ENCODE results near the gene ZSWIM3.

ZSWIM3 gene

GRCh38 chr20:45860560-45861220, 3.3 kb downstream of the ZSWIM3 start:
- Histone ChIP-seq H3K4ac (ENCODE audit: low read depth, low read length) (no peak overlapping the region), H3K9ac (ENCODE audit: low read length) (no peak overlapping the region), H3K9me3 (ENCODE audit: insufficient read depth, low read depth, low read length) (no peaks in the 10 kb centered on the region), H2AFZ (ENCODE audit: insufficient read depth, low read length, poor library complexity) (no peak overlapping the region), H3K23ac (ENCODE audit: low read length) (no peak overlapping the region), H4K91ac (ENCODE audit: low read depth, low read length) (no peak overlapping the region), H3K4me2 (ENCODE audit: low read length) (no peak overlapping the region), H3K27me3 (ENCODE audit: insufficient read depth, low read length) (no peaks in the 10 kb centered on the region), H4K12ac (ENCODE audit: low read depth, low read length) (no peak overlapping the region), H2BK12ac (ENCODE audit: low read length) (no peak overlapping the region), H2AK5ac (ENCODE audit: low read length) (no peak overlapping the region), H3K27ac (ENCODE audit: low read depth, low read length) (no peak overlapping the region), H3K79me2 (ENCODE audit: control insufficient read depth, insufficient read depth, low read length, poor library complexity) (peaks cover 1% of the 10 kb centered on the region), H2BK5ac (ENCODE audit: low read depth, low read length, poor library complexity) (no peak overlapping the region), H3K4me1 (ENCODE audit: control insufficient read depth in 1 of 2, insufficient read depth in 2 of 2, low read length in 2 of 2) (peaks cover 3 to 5% of the 10 kb centered on the region in 2 experiments), H4K8ac (ENCODE audit: low read depth, low read length) (no peak overlapping the region), H2BK120ac (ENCODE audit: insufficient read depth, low read length, poor library complexity) (no peak overlapping the region), H3K14ac (ENCODE audit: low read length) (no peak overlapping the region), H3K36me3 (ENCODE audit: control insufficient read depth in 1 of 2, insufficient read depth in 2 of 2, low read length in 2 of 2) (no peaks in the 10 kb centered on the region), H3K79me1 (ENCODE audit: low read length) (peaks cover 5% of the 10 kb centered on the region), H3K4me3 (ENCODE audit: low read depth, low read length) (no peak overlapping the region), H3K18ac (ENCODE audit: low read length) (no peak overlapping the region)
- DNase-seq: no peak
- WGBS (ENCODE audit: extremely low coverage, insufficient coverage, insufficient read length): no CpG with 5 or more reads among the region's 7 CpGs

DNA sequence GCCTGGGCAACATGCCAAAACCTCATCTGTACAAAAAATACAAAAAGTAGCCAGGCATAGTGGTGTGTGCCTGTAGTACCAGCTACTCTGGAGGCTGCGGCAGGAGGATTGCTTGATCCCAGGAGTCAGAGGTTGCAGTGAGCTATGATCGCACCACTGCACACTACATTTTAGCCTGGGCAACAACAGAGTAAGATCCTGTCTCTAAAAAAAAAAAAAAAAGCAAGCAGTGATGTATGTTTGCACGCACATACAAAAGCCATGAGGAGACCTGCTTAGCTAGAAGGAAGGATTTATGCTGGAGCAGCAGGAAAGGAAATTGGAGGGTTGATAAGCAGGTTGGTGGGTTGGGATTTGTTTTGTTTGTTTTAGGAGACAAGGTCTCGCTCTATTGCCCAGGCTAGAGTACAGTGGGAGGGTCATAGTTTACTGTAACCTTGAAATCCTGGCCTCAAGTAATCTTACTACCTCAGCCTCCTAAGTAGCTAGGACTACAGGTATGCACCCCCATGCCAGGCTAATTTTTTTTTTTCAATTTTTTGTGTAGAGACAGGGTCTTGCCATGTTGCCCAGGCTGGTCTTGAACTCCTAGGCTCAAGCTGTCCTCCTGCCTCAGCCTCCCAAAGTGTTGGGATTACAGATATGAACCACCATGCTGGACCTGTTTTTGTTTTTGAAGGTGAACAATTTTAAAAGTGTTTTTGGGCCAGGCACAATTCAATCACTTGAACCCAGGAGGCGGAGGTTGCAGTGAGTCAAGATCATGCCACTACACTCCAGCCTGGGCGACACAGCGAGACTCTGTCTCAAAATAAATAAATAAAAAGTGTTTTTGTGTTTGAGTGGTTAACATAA, 4.0 kb downstream of the ZSWIM3 start:
- H3K4ac ChIP-seq (ENCODE audit: low read depth, low read length): no peak overlapping the region
- no peak for DNase-seq
- no peak overlapping the region for H3K4me3 ChIP-seq (ENCODE audit: low read depth, low read length)
- no peak overlapping the region for H3K9ac ChIP-seq (ENCODE audit: low read length)
- peaks cover 5% of the 10 kb centered on the region for H3K79me1 ChIP-seq (ENCODE audit: low read length)
- no peak overlapping the region for H4K12ac ChIP-seq (ENCODE audit: low read depth, low read length)
- no peaks in the 10 kb centered on the region for H3K27me3 ChIP-seq (ENCODE audit: insufficient read depth, low read length)
- H3K79me2 ChIP-seq (ENCODE audit: control insufficient read depth, insufficient read depth, low read length, poor library complexity): peaks cover 1% of the 10 kb centered on the region
- H4K8ac ChIP-seq (ENCODE audit: low read depth, low read length): no peak overlapping the region
- H3K4me1 ChIP-seq (ENCODE audit: control insufficient read depth in 1 of 2, insufficient read depth in 2 of 2, low read length in 2 of 2): peaks cover 3 to 5% of the 10 kb centered on the region in 2 experiments
- WGBS (ENCODE audit: extremely low coverage, insufficient coverage, insufficient read length): no CpG with 5 or more reads among the region's 7 CpGs
- H2BK5ac ChIP-seq (ENCODE audit: low read depth, low read length, poor library complexity): no peak overlapping the region
- no peak overlapping the region for H3K18ac ChIP-seq (ENCODE audit: low read length)
- H2BK120ac ChIP-seq (ENCODE audit: insufficient read depth, low read length, poor library complexity): no peak overlapping the region
- H2BK12ac ChIP-seq (ENCODE audit: low read length): no peak overlapping the region
- no peaks in the 10 kb centered on the region for H3K9me3 ChIP-seq (ENCODE audit: insufficient read depth, low read depth, low read length)
- no peak overlapping the region for H3K27ac ChIP-seq (ENCODE audit: low read depth, low read length)
- H3K23ac ChIP-seq (ENCODE audit: low read length): no peak overlapping the region
- H2AFZ ChIP-seq (ENCODE audit: insufficient read depth, low read length, poor library complexity): no peak overlapping the region
- H3K4me2 ChIP-seq (ENCODE audit: low read length): no peak overlapping the region
- no peak overlapping the region for H3K14ac ChIP-seq (ENCODE audit: low read length)
- H4K91ac ChIP-seq (ENCODE audit: low read depth, low read length): no peak overlapping the region
- no peaks in the 10 kb centered on the region for H3K36me3 ChIP-seq (ENCODE audit: control insufficient read depth in 1 of 2, insufficient read depth in 2 of 2, low read length in 2 of 2)
- no peak overlapping the region for H2AK5ac ChIP-seq (ENCODE audit: low read length)

DNA sequence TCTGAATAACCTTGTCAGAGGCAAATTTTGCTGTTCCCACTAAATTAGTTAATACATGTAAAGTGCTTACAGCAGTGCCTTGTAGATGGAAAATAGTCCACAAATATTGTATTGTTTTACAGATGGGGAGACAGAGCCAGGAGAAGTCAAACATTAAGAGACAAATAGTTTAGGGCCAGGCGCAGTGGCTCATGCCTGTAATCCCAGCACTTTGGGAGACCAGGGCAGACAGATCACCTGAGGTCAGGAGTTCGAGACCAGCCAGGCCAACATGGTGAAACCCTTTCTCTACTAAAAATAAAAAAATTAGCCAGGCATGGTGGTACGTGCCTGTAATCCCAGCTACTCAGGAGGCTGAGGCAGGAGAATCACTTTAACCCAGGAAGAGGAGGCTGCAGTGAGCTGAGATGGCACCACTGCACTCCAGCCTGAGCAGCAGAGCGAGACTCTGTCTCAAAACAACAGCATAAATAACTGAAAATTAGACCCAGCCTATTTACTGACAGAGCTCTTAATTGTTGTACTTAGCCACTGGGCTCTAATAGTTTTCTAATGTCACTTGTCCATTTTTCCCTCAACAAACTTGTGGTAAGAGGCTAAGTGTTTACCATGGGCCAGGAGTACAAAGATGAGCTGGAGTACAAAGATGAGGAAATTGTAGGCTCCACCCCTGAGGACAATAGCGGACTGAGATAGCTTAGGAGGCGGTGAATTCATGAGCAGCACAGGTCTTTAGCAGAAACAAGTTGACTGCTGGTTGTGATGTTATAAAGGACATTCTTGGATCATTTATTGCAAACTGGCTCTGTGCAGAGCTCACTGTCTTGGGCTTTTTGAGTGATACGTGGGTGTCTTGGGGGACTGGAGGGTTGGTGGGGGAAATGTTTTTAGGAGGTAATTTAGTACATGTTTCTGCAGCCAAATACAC, 6.4 kb downstream of the ZSWIM3 start:
- H2AFZ ChIP-seq (ENCODE audit: insufficient read depth, low read length, poor library complexity): no peak overlapping the region

GRCh38 chr20:45866454-45866853, 9.0 kb downstream of the ZSWIM3 start:
- Histone ChIP-seq H3K79me2 (ENCODE audit: control insufficient read depth, insufficient read depth, low read length, poor library complexity) (no peaks in the 10 kb centered on the region), H3K4ac (ENCODE audit: low read depth, low read length) (no peak overlapping the region), H3K27ac (ENCODE audit: low read depth, low read length) (no peak overlapping the region), H4K91ac (ENCODE audit: low read depth, low read length) (no peak overlapping the region), H2BK5ac (ENCODE audit: low read depth, low read length, poor library complexity) (no peak overlapping the region), H3K27me3 (ENCODE audit: insufficient read depth, low read length) (no peaks in the 10 kb centered on the region), H3K23ac (ENCODE audit: low read length) (no peak overlapping the region), H3K4me3 (ENCODE audit: low read depth, low read length) (no peak overlapping the region), H3K14ac (ENCODE audit: low read length) (no peak overlapping the region), H3K9me3 (ENCODE audit: insufficient read depth, low read depth, low read length) (no peaks in the 10 kb centered on the region), H2AFZ (ENCODE audit: insufficient read depth, low read length, poor library complexity) (no peak overlapping the region), H2AK5ac (ENCODE audit: low read length) (no peak overlapping the region), H4K12ac (ENCODE audit: low read depth, low read length) (no peak overlapping the region), H3K36me3 (ENCODE audit: control insufficient read depth in 1 of 2, insufficient read depth in 2 of 2, low read length in 2 of 2) (no peaks in the 10 kb centered on the region), H3K9ac (ENCODE audit: low read length) (no peak overlapping the region), H3K18ac (ENCODE audit: low read length) (no peak overlapping the region), H3K79me1 (ENCODE audit: low read length) (no peaks in the 10 kb centered on the region), H3K4me2 (ENCODE audit: low read length) (no peak overlapping the region), H4K8ac (ENCODE audit: low read depth, low read length) (no peak overlapping the region), H3K4me1 (ENCODE audit: control insufficient read depth in 1 of 2, insufficient read depth in 2 of 2, low read length in 2 of 2) (no peaks in the 10 kb centered on the region), H2BK12ac (ENCODE audit: low read length) (no peak overlapping the region), H2BK120ac (ENCODE audit: insufficient read depth, low read length, poor library complexity) (no peak overlapping the region)
- WGBS (ENCODE audit: extremely low coverage, insufficient coverage, insufficient read length): no CpG with 5 or more reads among the region's 5 CpGs
- DNase-seq: no peak

More for the DNA sequence above, 6.4 kb downstream of the ZSWIM3 start:
- no peak overlapping the region for H3K4ac ChIP-seq (ENCODE audit: low read depth, low read length)
- H3K36me3 ChIP-seq (ENCODE audit: control insufficient read depth in 1 of 2, insufficient read depth in 2 of 2, low read length in 2 of 2): no peaks in the 10 kb centered on the region
- no peak overlapping the region for H3K27ac ChIP-seq (ENCODE audit: low read depth, low read length)
- no peak overlapping the region for H4K12ac ChIP-seq (ENCODE audit: low read depth, low read length)
- 100% methylated on average over 1 of the region's 7 CpGs for WGBS (ENCODE audit: extremely low coverage, insufficient coverage, insufficient read length)
- H4K91ac ChIP-seq (ENCODE audit: low read depth, low read length): no peak overlapping the region
- H3K4me2 ChIP-seq (ENCODE audit: low read length): no peak overlapping the region
- no peaks in the 10 kb centered on the region for H3K9me3 ChIP-seq (ENCODE audit: insufficient read depth, low read depth, low read length)
- H3K79me1 ChIP-seq (ENCODE audit: low read length): no peaks in the 10 kb centered on the region
- DNase-seq: no peak
- no peak overlapping the region for H3K18ac ChIP-seq (ENCODE audit: low read length)
- no peaks in the 10 kb centered on the region for H3K27me3 ChIP-seq (ENCODE audit: insufficient read depth, low read length)
- no peak overlapping the region for H3K14ac ChIP-seq (ENCODE audit: low read length)
- H3K4me1 ChIP-seq (ENCODE audit: control insufficient read depth in 1 of 2, insufficient read depth in 2 of 2, low read length in 2 of 2): no peaks in the 10 kb centered on the region
- H3K23ac ChIP-seq (ENCODE audit: low read length): no peak overlapping the region
- no peak overlapping the region for H2BK12ac ChIP-seq (ENCODE audit: low read length)
- no peak overlapping the region for H3K4me3 ChIP-seq (ENCODE audit: low read depth, low read length)
- no peak overlapping the region for H2BK120ac ChIP-seq (ENCODE audit: insufficient read depth, low read length, poor library complexity)
- H3K79me2 ChIP-seq (ENCODE audit: control insufficient read depth, insufficient read depth, low read length, poor library complexity): no peaks in the 10 kb centered on the region
- no peak overlapping the region for H4K8ac ChIP-seq (ENCODE audit: low read depth, low read length)
- H2BK5ac ChIP-seq (ENCODE audit: low read depth, low read length, poor library complexity): no peak overlapping the region
- H2AK5ac ChIP-seq (ENCODE audit: low read length): no peak overlapping the region
- H3K9ac ChIP-seq (ENCODE audit: low read length): no peak overlapping the region
